OCI-LY3 (cell line): Measurements from ENCODE around the gene SLC38A2.

ENCODE experiments used
- H2AFZ ChIP-seq: fragments of 200-600, 300-600 bp; shearing (Covaris generic); 2 replicates; pipeline ENCODE4 v1.6.0; 2014; ENCODE audit warnings: antibody characterized with exemption, low read depth, low read length
- H3K27ac ChIP-seq: fragments of 200-600, 300-600 bp; sonication (generic); 2 replicates; pipeline ENCODE4 v1.5.1; 2014; ENCODE audit warnings: mild to moderate bottlenecking, low read length, moderate library complexity, mixed read lengths
- H3K27me3 ChIP-seq: fragments of 200-600, 300-600 bp; sonication (generic); 2 replicates; pipeline ENCODE4 v1.6.1; 2014; ENCODE audit warnings: low read depth, low read length, mixed read lengths
- H3K36me3 ChIP-seq: fragments of 200-600, 300-600 bp; sonication (generic); replicated peaks from 2 replicates; pipeline ENCODE3; 2014; ENCODE audit warnings: low read depth, low read length, mixed read lengths
- H3K4me1 ChIP-seq: fragments of 300-600, 200-600 bp; sonication (generic); 2 replicates; pipeline ENCODE4 v1.6.1; 2014; ENCODE audit warnings: low read length, mixed read lengths
- H3K4me2 ChIP-seq: fragments of 200-600, 300-600 bp; sonication (generic); 2 replicates; pipeline ENCODE4 v1.6.1; 2014; ENCODE audit warnings: low read length, mixed read lengths
- H3K4me3 ChIP-seq: fragments of 300-600, 200-600 bp; sonication (generic); 2 replicates; pipeline ENCODE4 v1.5.1; 2014; ENCODE audit warnings: antibody characterized with exemption, mild to moderate bottlenecking, low read length, moderate library complexity
- H3K79me2 ChIP-seq: fragments of 300-600, 200-600 bp; shearing (Covaris generic); 2 replicates; pipeline ENCODE4 v1.6.1; 2014; ENCODE audit warnings: mild to moderate bottlenecking, low read length, mixed read lengths
- H3K9ac ChIP-seq: fragments of 300-600, 200-600 bp; shearing (Covaris generic); 2 replicates; pipeline ENCODE4 v1.6.0; 2014; ENCODE audit warnings: mild to moderate bottlenecking, low read length, moderate library complexity
- H3K9me3 ChIP-seq: fragments of 200-600, 300-600 bp; shearing (Covaris generic); 2 replicates; pipeline ENCODE4 v1.6.1; 2014; ENCODE audit warnings: low read length, mixed read lengths; ENCODE audit not compliant: insufficient read depth
- H4K20me1 ChIP-seq: fragments of 200-600, 300-600 bp; sonication (generic); 2 replicates; pipeline ENCODE4 v1.6.1; 2016; ENCODE audit warnings: low read length, mixed read lengths; ENCODE audit not compliant: insufficient read depth
- CTCF ChIP-seq: fragments of 200-600, 300-600 bp; sonication (generic); IDR thresholded peaks from 2 replicates; pipeline ENCODE4 v1.5.1; 2014; ENCODE audit warnings: antibody characterized with exemption, low read length, low read depth
- EZH2phosphoT487 ChIP-seq: fragments of 200-600 bp; shearing (Covaris generic); IDR thresholded peaks from 2 replicates; pipeline ENCODE4 v1.6.1; 2018; ENCODE audit warnings: antibody characterized with exemption, mixed run types, low read depth

SLC38A2 gene

GRCh38 chr12:46360908-46361666 lies 11.5 kb downstream of the SLC38A2 start:
- H3K4me3 ChIP-seq: no peak overlapping the region
- H3K27ac ChIP-seq: peak overlapping the region; percentile 17
- H3K79me2 ChIP-seq: peaks cover 11% of the 10 kb centered on the region
- H3K9ac ChIP-seq: no peak overlapping the region
- H3K36me3 ChIP-seq: peaks cover 82% of the 10 kb centered on the region
- H4K20me1 ChIP-seq: peaks cover 88% of the 10 kb centered on the region
- H3K4me1 ChIP-seq: peaks cover 53% of the 10 kb centered on the region
- H2AFZ ChIP-seq: no peak overlapping the region
- H3K4me2 ChIP-seq: peak overlapping the region; percentile 27; the same call in 1 of the 2 replicates
- H3K27me3 ChIP-seq: no peaks in the 10 kb centered on the region
- H3K9me3 ChIP-seq: no peaks in the 10 kb centered on the region
- TF ChIP-seq EZH2phosphoT487 (no peak), CTCF (no peak)

- TF ChIP-seq CTCF (no peak), EZH2phosphoT487 (no peak)
- peak overlapping the region; percentile 17; the same call in 1 of the 2 replicates for H3K27ac ChIP-seq
Observed at GRCh38 chr12:46360370-46360769, 12.2 kb downstream of the SLC38A2 start.

GRCh38 chr12:46359667-46360280 lies 12.8 kb downstream of the SLC38A2 start:
- peaks cover 40% of the 10 kb centered on the region for H3K4me1 ChIP-seq
- no peak overlapping the region for H3K27ac ChIP-seq
- no peak overlapping the region for H3K4me2 ChIP-seq

More at GRCh38 chr12:46360370-46360769, 12.2 kb downstream of the SLC38A2 start:
- Histone ChIP-seq H3K79me2 (peaks cover 4% of the 10 kb centered on the region; the same call in 1 of the 2 replicates), H3K4me3 (no peak overlapping the region), H3K27me3 (no peaks in the 10 kb centered on the region), H4K20me1 (peaks cover 81% of the 10 kb centered on the region), H3K4me2 (no peak overlapping the region), H3K9ac (no peak overlapping the region), H2AFZ (no peak overlapping the region), H3K9me3 (no peaks in the 10 kb centered on the region), H3K4me1 (peaks cover 45% of the 10 kb centered on the region), H3K36me3 (peaks cover 75% of the 10 kb centered on the region)

GRCh38 chr12:46358791-46359666 lies 13.5 kb downstream of the SLC38A2 start:
- Histone ChIP-seq H4K20me1 (peaks cover 69% of the 10 kb centered on the region), H3K27ac (no peak overlapping the region), H3K36me3 (peaks cover 62% of the 10 kb centered on the region), H3K4me3 (no peak overlapping the region), H3K9me3 (no peaks in the 10 kb centered on the region), H3K4me2 (no peak overlapping the region), H2AFZ (no peak overlapping the region), H3K79me2 (peaks cover 2% of the 10 kb centered on the region; the same call in 1 of the 2 replicates), H3K9ac (no peak overlapping the region), H3K27me3 (no peaks in the 10 kb centered on the region), H3K4me1 (peaks cover 36% of the 10 kb centered on the region)
- TF ChIP-seq EZH2phosphoT487 (no peak), CTCF (no peak)

More at GRCh38 chr12:46359667-46360280, 12.8 kb downstream of the SLC38A2 start:
- Histone ChIP-seq H3K79me2 (peaks cover 4% of the 10 kb centered on the region; the same call in 1 of the 2 replicates), H2AFZ (no peak overlapping the region), H3K9me3 (no peaks in the 10 kb centered on the region), H3K9ac (no peak overlapping the region), H3K4me3 (no peak overlapping the region), H4K20me1 (peaks cover 75% of the 10 kb centered on the region), H3K27me3 (no peaks in the 10 kb centered on the region), H3K36me3 (peaks cover 69% of the 10 kb centered on the region)
- no peak for TF ChIP-seq EZH2phosphoT487
